HS-5 (cell line): ENCODE measurements around the gene TRIM9.
"Not testable (repeated sequence)": the region's sequence is repeated elsewhere in the genome, so short reads cannot be mapped to it uniquely, and the experiment has no call there.

Source experiments
- DNase-seq: peaks from one replicate; pipeline ENCODE4 v3.0.0-alpha.2; 2012; ENCODE audit warnings: low read depth

Gene TRIM9

DNA sequence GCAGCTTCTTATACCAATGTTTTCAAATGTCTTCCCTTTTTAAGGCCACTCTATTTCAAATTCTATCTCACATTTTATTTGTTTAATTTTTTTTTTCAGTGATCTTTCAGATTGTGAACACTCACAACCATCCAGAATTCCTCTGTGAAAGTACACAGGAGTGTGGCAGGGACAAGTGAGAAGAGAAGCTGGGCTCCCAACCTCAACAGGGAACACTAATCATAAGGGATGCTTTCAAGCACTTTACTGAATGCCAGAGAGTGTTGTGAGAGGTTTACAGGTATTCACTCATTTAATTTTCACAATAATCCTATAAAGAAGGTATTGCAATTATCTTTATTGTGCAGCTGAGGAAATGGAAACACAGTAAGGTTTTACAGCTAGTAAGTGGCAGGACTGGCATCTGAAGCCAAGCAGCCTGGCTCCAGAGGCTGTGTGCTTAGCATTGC lies 90.5 kb downstream of the TRIM9 start:
- DNase-seq, result no peak

DNA sequence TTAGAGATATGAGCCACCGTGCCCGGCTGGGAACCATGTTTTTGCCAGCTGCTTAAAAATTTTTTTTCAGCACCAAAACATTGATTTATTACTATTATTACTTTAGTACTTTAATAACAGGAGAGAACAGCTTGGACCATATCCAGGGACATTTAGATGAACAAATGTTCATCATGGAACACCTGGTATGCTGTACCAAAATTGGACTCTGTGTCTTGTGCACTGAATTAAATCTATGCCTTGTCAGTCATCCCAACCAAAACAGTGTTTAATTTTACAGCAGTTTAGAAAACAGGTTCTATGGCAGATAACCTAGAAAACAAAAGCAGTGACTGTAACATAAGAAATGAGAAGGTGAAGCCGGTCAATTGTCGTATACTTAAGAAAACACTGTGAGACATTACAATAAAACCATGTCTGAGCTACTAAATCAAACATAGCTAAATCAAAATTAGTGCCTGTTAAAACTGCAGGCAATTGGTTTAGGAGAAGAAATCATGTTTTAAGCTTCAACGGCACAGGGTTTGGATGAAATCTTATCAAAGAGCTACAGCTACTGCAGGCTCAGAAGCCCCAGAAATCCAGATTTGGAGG lies 92.4 kb downstream of the TRIM9 start:
- no peak for DNase-seq

DNA sequence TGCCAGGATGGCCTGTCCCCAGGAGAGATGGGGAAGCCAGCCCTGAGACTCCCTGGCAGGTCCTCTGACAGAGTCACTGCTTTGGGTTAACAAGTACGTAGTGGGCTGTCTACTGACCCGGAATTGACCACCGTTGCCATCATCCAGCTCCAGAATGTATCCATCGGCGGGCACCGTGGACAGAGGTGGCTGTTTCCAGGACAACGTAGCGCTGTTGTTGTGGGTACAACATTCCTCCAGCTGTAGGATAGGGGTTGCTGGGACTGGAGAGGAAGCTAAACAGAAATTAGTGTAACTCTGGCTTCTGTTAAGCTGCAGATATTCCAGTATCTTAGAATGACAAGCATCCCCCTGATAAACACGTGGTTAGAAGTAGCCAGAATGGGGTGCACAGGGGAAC lies 94.3 kb downstream of the TRIM9 start:
- DNase-seq, result no peak

DNA sequence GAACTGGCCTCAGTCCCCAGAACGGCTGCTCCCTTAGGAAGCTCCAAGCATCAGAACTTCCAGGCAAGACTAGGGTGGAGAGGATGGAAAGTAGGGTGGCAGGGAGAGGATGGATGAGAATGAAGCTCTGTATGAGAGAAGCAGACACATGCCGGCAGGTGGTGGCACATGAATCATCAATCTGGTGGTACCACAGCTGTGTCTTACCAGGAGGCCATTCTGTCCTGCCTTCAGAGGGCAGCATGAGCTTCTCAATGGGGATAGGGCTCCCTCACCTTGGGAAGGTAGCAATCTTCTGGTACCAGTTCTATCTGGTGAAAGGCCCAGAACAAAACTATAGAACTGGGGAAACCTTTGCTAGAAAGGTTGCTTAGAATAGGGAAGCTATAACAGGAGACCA lies 95.2 kb downstream of the TRIM9 start:
- no peak for DNase-seq

DNA sequence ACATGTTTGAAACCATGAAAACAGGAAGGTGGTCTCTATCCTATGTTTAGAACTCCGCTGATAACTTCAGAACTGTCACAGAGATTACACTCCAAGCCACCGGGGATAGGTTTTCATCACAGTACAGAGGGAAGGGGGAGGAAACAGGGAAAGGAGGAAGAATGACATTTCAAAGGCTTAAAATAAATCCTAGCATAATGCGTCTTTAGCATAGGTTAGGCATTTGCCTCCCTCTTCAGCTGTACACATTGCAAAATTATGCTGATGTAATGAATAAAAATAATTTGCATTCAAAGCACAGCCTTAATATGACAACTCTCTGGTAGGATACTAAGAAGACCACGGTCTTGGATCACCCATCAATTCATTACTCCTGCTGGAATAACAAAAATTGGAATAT lies 96.3 kb downstream of the TRIM9 start:
- DNase-seq, result no peak

DNA sequence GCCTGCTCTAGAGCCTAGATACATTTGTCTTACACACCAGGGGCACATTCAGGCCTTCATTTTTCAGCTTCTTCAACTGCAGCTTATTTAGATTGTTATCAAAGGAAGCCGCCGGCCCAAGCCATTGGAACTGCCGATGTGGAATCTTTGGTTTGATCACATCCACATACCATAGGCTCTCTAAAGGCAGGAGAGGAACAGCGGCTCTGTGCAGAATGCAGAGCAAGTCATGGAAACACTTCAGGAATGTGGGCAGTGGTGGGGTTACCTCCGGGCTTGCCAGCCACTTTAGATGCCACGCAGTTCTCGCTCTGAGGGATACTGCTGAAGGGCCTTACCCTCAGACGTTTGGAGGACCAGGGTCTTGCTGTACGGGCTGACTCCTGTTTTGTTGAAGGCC lies 97.2 kb downstream of the TRIM9 start:
- no peak for DNase-seq

DNA sequence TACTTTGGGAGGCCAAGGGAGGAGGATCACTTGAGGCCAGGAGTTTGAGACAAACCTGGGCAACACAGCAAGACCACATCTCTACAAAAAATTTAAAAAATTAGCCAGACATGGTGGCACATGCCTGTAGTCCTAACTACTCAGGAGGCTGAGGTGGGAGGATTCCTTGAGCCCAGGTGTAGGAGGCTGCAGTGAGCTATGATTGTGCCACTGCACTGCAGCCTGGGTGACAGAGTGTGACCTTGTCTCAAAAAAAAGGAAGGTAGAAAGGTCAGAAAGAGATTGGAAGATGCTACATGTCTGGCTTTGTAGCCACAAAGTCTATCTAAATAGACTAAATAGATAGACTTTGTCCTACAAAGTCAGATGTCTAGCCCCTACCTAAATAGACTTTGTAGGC lies 100.7 kb downstream of the TRIM9 start:
- not testable (repeated sequence) for DNase-seq

DNA sequence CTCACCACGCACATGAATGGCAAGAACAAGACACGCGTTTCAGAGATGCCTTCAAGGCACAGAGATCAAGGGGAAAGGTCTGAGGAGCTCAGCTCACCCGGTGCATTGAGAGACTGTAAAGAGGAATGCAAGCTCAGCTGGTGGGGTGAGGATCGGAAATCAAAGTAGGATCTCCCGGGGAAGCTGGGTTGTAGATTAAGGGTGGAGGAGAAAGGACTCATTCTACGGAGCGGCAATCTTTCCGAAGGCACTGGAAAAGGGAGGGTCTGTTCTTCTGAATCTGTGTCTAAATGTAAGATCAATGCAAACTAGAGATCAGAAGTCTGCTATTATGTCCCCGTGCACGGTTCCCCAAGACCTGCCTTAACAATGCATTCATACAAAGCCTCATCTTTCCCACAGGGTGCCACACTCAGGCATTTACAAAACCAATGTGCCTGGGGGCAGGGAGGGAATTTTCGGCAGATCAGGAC lies 109.0 kb downstream of the TRIM9 start:
- DNase-seq, result no peak

DNA sequence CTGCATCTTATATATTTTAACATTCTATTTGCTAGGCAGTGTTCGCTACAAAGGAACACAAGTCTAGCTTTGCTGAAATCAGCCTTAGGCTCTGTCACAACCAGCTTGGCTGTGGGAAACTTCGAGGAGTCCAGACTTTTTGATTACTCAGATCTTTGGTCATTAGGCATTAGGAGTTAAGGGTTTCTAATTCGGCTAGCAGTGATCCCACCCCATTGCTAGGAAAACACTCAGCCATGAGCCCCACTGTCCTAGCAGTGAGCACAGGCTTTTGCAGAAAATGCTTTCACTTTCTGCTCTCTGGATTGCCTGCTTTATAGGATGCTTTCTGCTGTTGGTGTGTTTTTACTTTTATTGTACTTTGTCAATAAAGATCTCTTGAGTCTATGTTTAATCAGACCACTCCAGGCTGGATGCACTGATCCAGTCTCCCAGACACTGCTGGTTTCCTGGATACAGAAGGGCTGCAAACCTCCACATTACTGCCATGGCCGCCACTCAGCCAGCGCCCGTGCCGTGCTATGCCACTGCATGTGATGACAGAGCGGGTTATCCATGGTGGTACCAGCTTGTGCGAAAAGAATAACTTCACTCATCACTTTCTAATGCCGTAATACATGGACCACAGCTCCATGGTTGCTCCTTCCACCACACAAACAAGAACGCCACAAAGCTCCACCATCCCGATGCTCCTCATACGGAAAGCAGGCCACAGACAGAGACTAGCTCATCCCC lies 109.6 kb downstream of the TRIM9 start:
- no peak for DNase-seq

DNA sequence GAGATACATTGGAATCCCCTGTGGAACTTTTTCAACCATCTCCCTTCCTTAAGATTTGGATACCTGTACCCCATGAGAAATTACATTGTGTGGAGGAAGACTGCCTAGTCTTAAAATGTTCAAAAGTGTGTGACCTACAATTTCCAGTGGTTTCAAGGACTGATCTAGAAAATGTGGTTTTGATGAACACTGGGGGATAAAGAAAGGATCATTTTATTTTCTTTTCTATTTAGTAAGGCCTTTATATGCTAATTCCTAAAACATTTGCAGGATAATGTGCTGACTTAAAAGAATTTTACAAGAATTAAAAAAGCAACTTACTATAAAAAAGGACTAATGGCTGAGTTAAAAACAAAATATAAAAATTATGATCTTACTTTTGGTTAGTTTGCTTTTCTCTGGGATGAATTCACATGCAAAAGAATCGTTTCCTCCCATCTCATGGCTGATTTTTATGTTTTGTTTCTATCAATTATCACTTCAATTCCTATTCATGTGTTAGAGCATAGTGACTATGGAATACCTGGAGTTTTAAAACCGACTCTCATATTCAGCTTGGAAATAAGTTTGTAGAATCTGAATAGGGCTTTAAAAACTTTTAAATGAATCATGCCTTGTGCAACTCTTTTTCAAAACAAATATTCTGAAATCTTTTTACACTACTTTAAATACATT lies 110.7 kb downstream of the TRIM9 start:
- no peak for DNase-seq

DNA sequence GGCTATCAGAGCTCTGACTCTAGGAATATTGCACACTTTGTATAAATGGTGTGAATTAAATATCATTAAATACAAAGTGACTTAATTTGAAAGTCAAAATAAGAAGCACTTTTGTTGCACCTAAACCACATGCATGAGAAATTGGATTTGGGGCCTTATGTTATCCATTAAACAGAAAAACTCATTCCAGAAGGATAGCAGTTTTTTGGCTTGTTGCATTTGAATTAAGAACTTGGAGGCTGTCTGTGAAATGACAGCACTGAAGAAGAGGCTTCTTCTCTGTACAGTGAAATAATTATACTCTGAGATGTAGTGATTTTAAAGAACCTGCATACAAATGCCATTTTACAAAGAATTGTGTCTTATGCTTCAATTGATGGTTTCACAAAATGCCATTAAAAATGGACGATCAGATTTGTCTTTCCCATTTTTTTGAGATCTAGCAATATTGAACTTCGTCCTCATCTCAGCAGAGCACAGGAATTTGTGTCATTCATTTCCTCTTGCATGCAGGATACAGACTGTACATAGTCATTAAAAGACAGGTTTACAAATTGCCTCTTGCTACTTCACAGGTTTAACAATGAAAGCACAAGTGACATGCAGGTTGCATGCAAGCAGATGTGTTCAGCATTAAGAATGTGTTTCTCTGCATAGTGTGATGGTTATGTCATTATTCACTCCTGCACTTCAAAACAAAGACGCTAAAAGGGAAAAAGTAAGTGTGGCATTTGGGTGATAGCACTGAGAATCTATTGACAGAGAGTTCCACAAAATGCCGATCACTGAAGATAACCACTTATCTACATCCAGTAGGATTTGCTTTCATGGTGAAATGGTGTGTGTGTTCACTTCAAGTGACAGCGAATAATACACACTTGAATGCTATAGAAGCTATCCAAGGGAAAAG lies 114.7 kb downstream of the TRIM9 start:
- DNase-seq, result no peak

DNA sequence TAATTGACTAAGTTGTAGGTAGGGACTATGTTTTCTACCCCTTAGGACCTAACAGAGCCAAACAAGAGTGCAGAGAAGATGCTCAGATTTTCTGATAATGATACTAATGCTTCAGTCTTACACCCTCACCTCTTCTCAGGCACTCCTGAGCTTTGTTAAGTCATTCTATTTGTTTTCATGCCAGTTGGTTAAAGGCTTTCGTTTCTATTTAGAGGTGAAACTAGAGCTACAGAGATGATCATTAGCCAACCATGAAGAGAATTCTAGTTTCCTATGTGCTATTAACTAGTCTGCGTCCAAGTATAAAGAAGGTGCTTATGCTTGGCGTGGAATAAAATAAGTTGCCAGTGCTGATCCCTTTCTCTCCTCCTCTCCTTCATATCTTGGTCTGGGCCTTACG lies 116.0 kb downstream of the TRIM9 start:
- no peak for DNase-seq

DNA sequence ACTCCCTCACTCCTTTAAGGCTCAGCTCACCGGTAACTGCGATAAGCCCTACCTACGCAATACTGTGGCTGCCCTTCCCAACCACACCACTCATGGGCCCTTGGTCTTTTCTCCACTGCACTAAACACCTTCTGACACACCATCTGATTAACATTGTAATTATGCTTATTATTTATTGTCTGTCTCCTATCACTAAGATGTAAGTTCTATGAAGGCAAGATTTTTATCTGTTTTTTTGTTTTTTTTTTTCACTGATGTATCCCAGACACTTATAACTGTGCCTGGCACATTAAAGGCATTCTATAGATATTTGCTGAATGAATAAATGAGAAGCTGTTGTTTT lies 116.4 kb downstream of the TRIM9 start:
- DNase-seq, result no peak

DNA sequence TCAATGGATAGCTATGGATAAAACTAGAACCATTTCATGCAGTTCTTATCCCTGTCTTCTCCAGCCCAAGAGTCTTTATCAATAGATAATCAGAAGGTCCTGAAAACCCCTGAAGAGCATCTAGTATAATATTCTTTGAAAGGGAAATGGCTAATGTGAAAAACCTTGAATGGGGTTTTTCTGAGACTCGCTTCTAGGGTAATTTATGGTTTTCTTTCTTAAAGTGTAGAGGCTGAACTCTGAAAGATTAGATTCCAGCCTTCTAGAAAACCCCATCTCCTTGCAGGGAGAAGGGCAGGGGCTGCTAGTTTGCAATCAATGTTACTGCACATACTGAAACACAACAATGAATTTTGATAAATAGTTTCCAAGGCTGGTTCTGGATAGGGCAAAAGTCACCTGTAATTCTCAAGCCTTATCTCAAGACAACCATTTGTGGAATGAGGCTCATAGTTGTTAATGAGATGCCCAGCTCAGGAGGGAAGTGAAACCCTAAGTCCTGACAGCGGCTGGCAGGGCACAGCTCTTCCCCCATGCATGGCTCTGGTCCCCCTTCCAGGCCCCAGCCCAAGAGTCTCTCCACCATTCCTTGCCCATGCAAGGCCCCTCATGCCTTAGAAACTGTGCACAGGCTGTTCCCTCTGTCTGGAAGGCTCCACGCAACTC lies 116.9 kb downstream of the TRIM9 start:
- DNase-seq, result no peak

DNA sequence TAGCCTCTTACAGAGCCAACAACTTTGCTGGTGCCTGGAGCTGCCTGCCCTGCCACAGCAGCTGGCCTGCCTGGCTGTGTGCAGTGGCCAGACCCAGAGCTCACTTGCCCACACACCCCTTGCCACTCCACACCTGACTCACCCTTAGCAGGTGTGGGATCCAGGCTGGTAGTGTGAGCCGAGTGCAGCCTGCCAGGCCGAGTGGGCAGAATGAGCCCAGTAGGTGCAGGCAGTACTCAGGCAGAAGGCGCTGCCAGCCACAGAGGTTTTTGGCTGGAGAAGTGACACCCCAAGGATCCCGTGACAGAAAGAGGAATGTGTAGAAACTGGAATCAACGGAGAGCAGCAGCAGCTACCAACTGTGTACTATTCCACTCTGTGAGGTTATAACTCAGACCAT lies 120.8 kb downstream of the TRIM9 start:
- no peak for DNase-seq

DNA sequence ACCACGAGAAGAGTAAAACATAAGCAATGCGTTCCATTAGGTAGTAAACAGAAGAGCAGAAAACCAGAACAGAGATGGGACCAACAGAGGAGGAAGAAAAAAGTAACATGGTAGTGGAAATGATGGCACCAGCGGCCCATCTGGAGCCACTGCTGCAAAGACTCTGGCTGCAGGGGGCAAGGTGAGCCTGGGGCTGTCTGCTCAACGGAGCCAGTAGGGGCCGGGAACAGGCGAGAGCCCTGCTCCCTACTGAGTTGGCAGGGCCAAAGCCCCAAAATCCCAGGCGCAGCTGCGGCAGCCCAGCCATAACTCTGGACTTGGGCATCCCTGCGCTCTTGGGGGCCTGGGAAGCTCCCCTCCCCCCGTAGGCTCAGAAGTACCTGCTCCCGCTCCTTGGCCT lies 122.2 kb downstream of the TRIM9 start:
- DNase-seq, result no peak

DNA sequence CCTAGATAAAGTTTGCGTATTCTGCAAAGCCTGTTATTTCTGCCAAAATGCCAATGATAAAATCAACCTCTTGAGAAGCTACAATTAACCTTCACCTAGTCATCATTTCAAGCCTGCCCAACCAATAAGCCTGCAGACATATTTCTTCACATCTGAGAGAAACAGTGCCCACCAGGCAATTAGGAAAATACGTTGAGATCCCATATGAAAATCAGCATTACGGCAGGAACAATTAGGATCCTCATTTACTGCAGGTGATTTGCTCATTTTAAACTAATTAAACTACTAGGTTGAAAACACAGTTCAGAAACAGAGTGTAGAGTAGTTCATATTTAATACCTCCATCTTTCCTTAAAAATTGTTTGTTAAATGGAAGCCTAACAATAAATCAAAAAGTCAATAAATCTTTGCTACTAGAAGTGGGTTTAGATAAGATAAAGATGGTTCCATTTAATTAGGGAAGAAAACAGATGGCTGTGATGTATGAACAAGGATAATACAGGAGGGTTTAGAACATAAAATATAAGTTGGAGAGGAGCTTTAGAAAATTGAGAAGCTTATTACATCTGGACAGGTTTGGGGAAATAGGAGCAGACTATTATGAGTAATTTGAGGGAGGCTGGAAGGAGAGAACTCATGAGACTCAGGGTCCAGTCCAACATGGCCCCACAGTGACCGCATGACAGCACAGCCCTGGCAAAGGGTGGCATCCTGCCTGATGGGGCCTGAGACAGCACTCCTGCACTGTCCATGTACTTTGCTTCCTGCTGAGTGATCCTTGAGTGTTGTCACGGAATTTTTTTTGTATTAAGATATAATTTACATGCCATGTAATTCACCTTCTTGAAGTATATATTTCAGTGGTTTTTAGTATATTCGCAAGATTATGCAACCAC lies 123.8 kb downstream of the TRIM9 start:
- no peak for DNase-seq

DNA sequence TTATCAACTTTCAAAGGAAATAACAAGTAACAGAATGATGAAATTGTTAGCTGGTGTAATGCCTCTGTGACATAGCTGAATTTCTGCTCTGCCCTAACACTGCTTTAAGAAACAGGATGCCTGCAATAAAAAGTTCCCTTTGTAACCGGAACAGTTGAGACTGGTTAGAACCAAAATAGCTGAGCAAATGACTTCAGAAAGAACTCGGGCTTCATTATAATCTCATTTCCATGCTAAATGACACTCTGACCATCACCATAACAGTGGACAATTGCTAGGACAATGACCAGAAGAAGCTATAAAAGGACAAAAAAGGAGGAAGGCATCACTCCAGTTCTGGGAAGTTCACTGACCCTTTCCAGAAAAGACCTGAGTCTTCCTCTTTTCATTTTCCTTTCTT lies 127.1 kb downstream of the TRIM9 start:
- no peak for DNase-seq

DNA sequence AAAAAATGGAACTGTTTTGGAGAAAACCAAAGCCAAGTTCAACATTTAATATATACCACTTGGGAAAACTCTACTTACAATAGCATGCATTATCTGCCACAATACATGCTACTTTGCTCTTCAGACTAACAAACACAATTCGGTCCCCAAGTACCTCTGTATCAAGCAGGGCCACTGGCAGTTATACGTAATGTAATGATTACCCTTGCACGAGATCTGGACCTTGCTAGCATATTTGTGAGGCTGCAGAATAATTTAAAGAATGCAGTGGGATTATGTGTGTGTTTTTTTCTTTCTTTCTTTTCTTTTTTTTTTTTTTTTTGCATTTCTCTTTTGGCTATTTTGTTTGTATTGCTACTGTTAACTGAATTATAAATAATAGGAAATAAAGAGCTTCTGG lies 127.8 kb downstream of the TRIM9 start:
- DNase-seq, result no peak

DNA sequence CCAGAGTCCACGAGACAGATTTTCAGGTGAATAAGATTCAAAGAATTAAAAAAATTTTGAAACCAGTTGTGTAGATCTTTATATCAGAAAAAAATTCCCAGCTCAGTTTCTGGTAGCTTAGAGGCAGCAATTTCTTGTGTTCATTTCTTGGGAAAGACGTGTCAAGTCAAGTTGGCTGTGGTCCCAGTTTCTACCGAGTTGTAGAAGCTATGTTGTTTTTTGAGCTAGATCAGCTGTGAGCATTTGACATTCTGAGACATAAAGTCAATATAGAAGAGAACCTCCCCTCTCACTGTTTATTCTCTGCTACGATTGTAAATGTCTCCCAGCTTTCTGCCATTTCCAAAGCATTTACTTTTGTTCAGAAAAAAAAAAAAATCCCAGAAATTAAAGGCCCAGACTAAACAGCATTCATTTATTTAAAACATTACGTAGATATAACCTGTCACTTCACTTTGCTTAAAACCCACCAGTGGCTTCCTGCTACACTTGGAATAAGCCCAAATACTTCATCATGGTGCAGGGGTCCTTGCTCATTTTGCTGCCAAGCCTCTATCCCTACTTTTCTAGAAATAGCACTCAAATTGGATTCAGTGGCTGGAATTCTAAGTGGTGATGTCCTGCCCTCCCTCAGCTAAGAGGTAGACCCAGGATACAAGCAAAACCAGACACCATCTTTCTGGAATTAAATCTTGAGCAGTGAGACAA lies 130.1 kb downstream of the TRIM9 start:
- no peak for DNase-seq
